ENCODE data around the gene MIS18BP1.
"Not testable (repeated sequence)": the region's sequence is repeated elsewhere in the genome, so short reads cannot be mapped to it uniquely, and the experiment has no call there.

Gene MIS18BP1

GRCh38 chr14:45242706-45243105 lies 10.3 kb downstream of the MIS18BP1 start:
- no peak for DNase-seq

DNA sequence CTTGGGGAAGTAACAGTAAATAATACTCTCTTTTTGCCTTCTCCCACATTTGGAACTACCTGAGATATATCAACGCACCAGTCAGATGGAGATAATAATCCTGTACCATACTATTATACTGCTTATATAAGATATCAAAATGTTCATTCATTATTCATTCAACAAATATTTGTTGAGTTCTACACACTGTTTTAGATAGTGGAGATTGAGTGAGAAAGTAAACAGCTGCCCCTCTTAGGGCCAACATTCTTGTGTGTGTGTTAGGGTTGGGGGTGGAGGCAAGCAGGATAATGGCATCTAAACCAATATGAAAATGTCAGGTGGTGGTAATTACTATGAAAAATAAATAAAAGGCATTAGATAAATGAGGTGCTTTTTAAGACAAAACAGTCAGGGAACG lies 14.0 kb downstream of the MIS18BP1 start:
- no peak for DNase-seq

DNA sequence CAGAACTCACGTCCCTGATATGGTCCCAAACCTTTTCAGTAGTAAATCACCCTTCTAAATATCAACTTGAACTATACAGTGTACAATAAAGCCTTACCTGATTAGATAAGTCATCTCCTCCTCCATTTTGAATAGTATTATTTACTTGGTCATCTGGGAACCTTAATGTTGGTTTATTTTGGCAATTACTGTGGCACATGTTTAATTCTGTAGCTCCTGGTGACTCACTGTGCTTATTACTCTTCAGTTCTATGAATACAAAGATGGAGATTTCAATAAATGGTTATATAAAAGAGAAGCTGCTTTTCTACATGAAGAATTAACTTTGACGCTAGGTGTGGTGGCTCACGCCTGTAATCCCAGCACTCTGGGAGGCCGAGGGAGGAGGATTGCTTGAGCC lies 25.4 kb downstream of the MIS18BP1 start:
- DNase-seq: no peak

DNA sequence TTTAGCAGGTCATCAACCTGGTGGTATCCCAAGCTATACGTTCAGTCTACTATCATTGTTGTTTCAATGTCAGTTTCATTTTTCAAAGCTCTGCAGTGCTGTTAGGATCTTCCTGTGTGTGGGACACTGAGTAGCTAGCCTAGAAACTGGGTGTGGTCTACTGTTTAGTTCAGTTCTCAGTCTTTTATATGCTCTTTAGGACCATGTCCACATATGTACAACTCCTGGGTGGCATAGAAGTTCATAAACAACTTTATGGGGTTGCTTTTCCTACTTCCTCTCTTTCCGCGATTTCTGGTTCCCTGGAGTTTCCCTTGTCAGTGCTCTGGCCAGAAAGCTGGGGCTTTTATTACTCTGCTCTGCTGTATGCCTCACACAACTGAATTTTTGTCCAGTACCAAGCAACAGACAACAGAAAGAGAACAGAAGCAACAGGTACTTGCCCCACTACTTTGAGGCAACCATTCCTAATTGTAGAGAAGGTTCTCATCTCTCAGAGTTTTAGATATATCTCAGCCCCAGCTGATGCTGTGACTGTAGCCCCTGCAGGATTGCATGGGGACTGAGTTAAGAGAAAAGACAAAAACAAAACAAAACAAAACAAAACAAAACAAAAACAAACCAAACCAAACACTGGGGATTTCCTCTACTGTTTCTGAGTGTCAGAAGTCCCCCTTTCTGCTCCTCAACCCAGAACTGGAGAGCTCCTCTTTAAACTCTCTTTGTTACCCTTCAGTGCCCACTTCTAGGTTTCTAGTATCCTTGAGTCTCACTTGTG lies 30.3 kb downstream of the MIS18BP1 start:
- no peak for DNase-seq

DNA sequence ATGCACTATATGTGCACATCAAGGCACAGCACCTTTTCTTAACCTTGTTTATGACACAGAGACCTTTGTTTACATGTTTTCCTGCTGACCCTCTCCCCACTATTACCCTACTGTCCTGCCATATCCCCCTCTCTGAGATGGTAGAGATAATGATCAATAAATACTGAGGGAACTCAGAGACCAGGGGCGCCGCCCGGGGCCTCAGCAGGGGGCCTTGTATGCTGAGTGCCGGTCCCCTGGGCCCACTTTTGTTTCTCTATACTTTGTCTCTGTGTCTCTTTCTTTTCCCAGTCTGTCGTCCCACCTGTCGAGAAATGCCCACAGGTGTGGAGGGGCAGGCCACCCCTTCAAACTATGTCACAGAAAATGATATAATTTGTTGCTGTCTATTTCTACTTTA lies 38.7 kb downstream of the MIS18BP1 start:
- not testable (repeated sequence) for DNase-seq

DNA sequence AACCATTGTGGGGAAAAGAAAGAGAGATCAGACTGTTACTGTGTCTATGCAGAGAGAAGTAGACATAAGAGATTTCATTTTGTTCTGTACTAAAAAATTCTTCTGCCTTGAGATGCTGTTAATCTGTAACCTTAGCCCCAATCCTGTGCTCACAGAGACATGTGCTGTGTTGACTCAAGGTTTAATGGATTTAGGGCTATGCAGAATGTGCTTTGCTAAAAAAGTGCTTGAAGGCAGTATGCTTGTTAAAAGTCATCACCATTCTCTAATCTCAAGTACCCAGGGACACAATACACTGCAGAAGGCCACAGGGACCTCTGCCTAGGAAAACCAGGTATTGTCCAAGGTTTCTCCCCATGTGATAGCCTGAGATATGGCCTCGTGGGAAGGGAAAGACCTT lies 39.3 kb downstream of the MIS18BP1 start:
- DNase-seq: peak; percentile 4

DNA sequence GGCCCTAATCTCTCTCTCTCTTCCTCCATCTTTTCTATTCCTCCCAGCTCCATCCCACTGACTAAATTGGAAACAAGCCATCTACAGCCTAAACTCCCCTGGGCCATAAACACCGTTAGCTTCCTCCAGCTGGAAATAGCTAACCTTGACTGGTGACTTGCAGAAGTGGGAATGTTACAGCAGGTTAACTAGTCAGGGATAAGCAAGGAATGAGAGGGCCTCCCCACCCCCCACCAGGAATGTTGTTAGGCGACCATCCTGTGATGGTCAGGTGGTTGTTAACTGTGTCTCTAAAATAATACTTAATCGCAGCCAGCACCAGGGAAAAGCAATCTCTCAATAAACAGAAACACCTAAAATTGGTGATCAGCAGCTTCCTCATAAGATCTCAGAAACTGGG lies 40.8 kb downstream of the MIS18BP1 start:
- DNase-seq: no peak

DNA sequence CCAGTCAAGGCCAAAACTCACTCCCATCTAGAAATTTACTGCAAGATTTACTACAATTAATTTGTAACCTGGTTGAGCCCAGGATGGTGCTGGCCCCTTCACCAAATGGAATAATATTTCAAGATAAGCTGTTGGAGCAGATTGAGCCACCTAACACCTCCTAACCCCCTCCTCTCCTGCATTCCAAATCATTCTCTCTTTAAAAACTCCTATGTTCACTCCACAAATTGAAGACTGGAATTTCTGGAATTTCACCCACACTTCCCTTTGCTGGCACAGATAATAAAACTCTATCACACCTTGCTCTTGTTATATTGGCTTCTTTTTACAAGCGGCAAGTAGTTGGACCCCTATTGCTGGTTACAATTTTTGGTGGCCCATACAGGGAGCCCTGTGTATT lies 41.7 kb downstream of the MIS18BP1 start:
- DNase-seq: no peak

- DNase-seq: no peak
These were observed 42.8 kb downstream of the MIS18BP1 start for GRCh38 chr14:45210159-45210558.

GRCh38 chr14:45204241-45204640 lies 48.8 kb downstream of the MIS18BP1 start:
- no peak for DNase-seq

DNA sequence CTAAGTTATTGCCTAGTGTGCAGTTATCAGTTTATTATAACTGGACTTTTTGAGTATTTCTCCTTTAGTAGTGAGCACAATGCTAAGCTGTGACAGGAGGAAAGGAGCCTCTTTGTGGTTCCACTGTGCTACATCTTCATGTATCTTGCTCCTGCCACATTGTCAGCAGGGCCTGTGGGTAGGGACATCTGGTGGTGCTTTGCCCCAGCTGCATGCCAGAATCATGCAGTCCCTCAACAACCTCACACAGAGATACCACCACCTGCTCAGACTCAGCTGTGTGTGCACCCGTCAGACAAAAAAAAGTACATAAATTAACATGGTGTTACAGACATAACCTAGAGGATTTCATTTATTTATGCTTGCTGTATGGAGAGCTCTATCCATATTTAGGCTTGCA lies 51.1 kb downstream of the MIS18BP1 start:
- peak; percentile 49 for DNase-seq

DNA sequence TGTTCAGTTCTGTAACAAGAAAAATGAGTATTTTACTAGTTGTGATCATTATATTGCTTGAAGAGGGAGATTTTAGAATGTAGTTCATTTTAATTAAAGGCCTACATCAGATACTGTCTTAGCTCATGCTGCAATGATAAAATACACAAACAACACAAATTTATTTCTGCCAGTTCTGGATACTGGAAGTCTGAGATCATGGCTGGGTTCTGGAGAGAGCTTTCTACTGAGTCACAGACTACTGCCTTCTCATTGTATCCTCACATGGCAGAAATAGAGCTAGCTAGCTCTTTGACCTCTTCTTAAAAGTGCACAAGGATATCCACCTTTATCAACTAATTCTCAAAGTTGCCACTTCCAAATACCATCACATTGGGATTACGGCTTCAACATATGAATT lies 53.8 kb downstream of the MIS18BP1 start:
- no peak for DNase-seq

- DNase-seq: no peak
These were observed 54.5 kb downstream of the MIS18BP1 start for GRCh38 chr14:45198551-45198950.

GRCh38 chr14:45194964-45195363 lies 58.0 kb downstream of the MIS18BP1 start:
- DNase-seq: no peak

GRCh38 chr14:45185100-45185814 lies 67.7 kb downstream of the MIS18BP1 start:
- no peak for DNase-seq

DNA sequence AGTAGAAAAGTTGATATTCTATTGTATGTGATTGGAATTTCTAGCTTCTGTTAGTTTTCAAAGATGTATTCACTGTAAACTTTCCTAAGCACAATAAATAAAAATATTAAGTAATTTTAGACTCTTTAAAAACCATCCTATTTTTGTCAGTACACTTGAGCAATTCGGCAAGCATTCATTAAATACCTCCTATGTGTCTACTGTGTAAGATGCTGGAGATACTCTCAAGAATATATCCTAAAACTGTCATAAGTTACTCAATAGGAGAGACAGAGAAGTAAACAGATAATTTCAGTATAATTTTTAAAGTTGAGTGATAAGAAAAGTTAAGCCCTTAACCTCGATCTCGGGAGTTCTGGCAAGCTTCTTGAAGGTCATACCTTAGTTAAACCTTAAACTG lies 71.2 kb downstream of the MIS18BP1 start:
- DNase-seq: no peak

- DNase-seq: no peak
These were observed 71.7 kb downstream of the MIS18BP1 start for GRCh38 chr14:45181329-45181728.

DNA sequence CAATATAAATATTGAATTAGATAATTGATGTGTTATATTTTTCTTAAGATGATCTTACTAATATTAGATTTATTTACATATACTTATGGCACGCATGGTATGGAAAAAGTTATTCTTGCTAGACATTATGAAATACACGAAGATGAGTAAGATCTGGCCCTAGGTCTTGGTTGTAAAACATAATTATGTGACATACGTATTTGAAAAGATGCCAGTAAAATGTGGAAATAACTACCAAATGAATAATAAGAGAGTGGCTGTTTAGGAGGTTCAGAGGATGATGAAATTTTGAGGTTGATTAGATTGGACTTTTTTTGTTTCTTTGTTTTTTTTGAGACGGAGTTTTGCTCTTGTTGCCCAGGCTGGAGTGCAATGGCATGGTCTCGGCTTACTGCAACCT lies 75.9 kb downstream of the MIS18BP1 start:
- no peak for DNase-seq

- no peak for DNase-seq
These were observed 83.1 kb downstream of the MIS18BP1 start for GRCh38 chr14:45169906-45170305.

- no peak for DNase-seq
These were observed 96.9 kb downstream of the MIS18BP1 start for GRCh38 chr14:45156067-45156466.

Data from OCI-M1 (cell line).